AG04449 (cell line): ENCODE measurements around the gene ARHGEF4.

Source experiments
- CTCF ChIA-PET: fragments of 350-600 bp; formaldehyde crosslinking; extraction: SDS; loops from one replicate; lab custom pipeline; 2021; ENCODE audit warnings: antibody characterized with exemption; lab: Yijun Ruan, JAX
- POLR2A ChIA-PET: fragments of 400-600, 350-600 bp; formaldehyde crosslinking; extraction: SDS; loops from one replicate; lab custom pipeline; 2020; ENCODE audit warnings: antibody characterized with exemption, inconsistent platforms; lab: Yijun Ruan, JAX
- DNase-seq: peaks from one replicate; pipeline ENCODE4 v3.0.0-alpha.2; 2010; ENCODE audit warnings: low read depth, low spot score
- H3K4me3 ChIP-seq: 2 replicates; pipeline ENCODE4 v1.5.1; 2011; ENCODE audit warnings: low read depth, mild to moderate bottlenecking, control low read depth, low read length
- TF ChIP-seq, protein P1 (sequence below): IDR thresholded peaks from one replicate; pipeline ENCODE4 v1.5.1; 2011; ENCODE audit warnings: mild to moderate bottlenecking, moderate library complexity, low read length, control low read depth, inconsistent platforms; ENCODE audit not compliant: insufficient read depth; ENCODE audit errors: missing control alignments

Gene ARHGEF4

DNA sequence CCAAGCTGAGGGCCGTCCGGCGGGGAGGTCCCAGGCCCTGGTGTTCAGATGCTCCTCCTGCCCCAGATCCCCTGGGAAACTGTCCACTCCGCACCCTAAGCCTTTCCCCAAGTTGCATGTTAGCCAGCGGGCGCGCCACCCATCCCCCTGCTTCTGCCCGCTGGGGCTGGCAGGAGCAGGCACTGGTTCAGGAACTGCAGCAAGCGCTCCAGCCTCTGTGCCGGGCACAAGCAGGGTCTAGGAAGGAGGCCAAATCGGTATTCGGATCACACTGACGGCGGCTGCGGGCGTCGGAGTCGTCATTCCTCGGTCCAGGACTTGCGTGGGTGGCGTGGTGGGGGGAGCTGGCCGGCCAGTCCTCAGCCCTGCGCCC is 202.8 kb downstream of the ARHGEF4 start:
- ChIA-PET CTCF (no interaction called here), POLR2A (no interaction called here)
- TF ChIP-seq, protein P1, sequence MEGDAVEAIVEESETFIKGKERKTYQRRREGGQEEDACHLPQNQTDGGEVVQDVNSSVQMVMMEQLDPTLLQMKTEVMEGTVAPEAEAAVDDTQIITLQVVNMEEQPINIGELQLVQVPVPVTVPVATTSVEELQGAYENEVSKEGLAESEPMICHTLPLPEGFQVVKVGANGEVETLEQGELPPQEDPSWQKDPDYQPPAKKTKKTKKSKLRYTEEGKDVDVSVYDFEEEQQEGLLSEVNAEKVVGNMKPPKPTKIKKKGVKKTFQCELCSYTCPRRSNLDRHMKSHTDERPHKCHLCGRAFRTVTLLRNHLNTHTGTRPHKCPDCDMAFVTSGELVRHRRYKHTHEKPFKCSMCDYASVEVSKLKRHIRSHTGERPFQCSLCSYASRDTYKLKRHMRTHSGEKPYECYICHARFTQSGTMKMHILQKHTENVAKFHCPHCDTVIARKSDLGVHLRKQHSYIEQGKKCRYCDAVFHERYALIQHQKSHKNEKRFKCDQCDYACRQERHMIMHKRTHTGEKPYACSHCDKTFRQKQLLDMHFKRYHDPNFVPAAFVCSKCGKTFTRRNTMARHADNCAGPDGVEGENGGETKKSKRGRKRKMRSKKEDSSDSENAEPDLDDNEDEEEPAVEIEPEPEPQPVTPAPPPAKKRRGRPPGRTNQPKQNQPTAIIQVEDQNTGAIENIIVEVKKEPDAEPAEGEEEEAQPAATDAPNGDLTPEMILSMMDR, result no peak
- H3K4me3 ChIP-seq, result no peak overlapping the region
- no peak for DNase-seq

DNA sequence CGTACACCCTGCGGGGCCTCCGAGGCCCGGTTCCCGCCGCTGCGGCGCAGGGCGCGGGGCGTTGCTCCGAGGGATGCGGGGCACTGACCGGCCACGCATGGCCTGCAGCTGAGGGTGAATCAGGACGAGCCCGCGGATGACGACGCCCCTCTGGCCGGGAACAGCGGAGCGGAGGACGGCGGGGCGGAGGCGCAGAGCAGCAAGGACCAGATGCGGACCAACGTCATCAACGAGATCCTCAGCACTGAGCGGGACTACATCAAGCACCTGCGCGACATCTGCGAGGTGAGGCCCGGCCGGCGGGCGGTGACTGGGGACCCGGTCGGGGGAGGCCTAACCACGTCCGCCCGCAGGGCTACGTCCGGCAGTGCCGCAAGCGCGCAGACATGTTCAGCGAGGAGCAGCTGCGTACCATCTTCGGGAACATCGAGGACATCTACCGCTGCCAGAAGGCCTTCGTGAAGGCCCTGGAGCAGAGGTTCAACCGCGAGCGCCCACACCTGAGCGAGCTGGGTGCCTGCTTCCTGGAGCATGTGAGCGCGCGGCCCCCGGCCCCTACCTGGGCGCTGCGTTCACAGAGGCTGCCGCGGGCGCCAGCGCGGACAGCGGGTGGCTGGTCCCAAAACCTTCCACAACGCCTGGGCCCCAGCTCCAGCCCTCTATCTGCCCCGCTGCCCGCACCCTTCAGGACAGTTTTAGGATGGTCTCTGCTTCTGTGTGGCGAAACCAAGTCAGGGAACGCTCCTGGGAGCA is 203.4 kb downstream of the ARHGEF4 start:
- no peak overlapping the region; the same call in 1 of the 2 replicates for H3K4me3 ChIP-seq
- TF ChIP-seq, protein P1, result no peak
- no peak for DNase-seq
- POLR2A ChIA-PET, result no interaction called here
- CTCF ChIA-PET, result interaction anchor here (0.7 kb wide), 1 partner anchor 17 kb away, joined by 3 read pairs; no protein-coding TSS in a partner anchor

DNA sequence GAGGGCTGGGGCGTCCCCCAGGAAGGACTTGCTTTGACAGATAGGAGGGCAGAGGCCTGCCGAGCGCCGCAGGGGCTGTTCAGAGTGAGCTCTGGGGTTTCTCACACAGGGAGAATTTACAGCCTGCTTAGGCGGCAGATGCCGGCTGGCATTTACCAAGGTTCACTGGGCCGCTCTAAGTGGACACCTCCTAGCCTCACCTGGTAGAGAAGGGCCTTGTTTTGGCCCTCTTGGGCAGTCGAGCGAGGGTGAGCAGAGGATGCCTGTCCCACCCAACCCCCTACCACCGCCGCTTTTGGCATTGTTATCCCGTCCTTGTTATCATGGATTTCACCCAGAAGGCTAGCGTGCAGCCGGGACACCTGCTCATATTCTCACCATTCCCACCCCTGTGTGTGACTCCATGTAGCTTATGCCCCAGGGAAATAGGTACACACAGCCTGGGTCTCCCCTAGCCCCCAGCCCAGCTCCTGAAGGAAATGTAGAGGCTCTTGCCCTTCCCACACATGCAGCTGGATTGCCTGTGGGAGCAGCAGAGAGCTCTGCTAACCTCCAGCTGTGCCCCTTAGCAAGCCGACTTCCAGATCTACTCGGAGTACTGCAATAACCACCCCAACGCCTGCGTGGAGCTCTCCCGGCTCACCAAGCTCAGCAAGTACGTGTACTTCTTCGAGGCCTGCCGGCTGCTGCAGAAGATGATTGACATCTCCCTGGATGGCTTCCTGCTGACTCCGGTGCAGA is 204.1 kb downstream of the ARHGEF4 start:
- H3K4me3 ChIP-seq, result no peak overlapping the region
- ChIA-PET POLR2A (no interaction called here), CTCF (interaction anchor here (0.7 kb wide), 1 partner anchor 16 kb away, joined by 3 read pairs; no protein-coding TSS in a partner anchor)
- TF ChIP-seq, protein P1, result peak; percentile 48
- DNase-seq, result no peak

DNA sequence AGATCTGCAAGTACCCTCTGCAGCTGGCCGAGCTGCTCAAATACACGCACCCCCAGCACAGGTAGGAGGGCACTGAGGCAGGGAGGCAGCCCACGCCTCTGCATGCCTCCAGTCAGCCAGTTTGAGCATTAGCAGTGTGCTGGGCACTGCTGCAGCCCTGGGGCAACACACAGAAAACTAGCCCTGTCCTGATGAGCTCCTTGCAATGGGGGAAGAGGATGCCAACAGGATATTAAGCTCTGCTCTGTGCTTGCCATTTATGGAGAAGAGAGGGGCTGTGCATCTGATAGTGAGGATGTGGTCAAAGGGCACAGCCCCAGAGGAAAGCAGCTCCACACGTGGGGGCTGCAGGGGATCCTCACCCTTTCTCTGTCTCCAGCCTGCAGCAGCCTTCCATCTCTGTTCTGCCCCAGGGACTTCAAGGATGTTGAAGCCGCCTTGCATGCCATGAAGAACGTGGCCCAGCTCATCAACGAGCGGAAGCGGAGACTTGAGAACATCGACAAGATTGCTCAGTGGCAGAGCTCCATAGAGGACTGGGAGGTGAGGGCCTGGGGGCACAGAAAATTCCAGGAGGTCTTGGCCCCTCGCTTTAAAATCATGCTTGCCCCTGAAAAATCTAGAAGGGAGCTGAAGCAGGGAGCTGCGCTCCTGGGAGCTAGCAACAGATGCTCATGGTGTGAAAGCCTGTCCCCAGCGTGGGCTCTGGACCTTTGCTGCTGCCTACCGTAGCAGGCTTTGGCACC is 204.9 kb downstream of the ARHGEF4 start:
- TF ChIP-seq, protein P1, result no peak

DNA sequence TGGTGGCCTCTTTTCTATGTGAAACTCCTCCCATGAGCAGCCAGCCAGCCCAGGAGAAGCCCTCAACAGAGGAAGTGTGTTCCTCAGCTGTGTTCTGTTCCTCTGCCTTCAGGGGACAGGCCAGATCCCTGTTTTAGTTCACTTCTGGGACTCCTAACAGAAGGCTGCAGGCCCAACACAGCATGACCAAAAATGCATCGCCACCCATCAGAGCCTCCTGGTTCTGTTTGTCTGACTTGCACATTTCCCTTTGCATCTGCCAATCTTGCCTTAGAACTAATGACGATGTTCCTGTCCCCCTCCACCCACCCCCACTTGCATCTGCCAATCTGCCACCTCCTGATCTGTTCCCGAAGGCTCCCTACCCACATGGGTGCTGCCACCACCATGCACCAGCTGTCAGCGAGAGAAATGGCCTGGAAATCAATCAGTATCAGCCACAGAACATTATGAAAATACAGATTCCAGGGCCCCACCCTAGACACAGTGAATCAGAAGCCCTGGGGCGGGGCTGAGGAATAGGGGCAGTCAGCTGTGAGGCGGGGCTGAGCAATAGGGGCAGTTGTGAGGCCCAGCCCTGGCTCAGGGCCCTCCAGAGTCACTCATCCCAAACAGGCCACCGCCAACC is 205.5 kb downstream of the ARHGEF4 start:
- POLR2A ChIA-PET, result no interaction called here
- TF ChIP-seq, protein P1, result no peak
- H3K4me3 ChIP-seq, result no peak overlapping the region
- CTCF ChIA-PET, result no interaction called here
- DNase-seq, result no peak

More for the DNA sequence above, 204.9 kb downstream of the ARHGEF4 start:
- DNase-seq, result no peak
- ChIA-PET CTCF (no interaction called here), POLR2A (no interaction called here)
- no peak overlapping the region for H3K4me3 ChIP-seq
